Hematopoietic multipotent progenitor cell (in vitro differentiated cells): ENCODE measurements around the gene TMBIM1. TPM values are rescaled to one million over a fixed set of nuclear protein-coding genes. Genes with fewer than 3 reads are reported as not detected.

Experiments used
- DNase-seq, 3 donors: peaks; one replicate each; pipeline ENCODE4 v3.0.0-alpha.2; 2011 to 2015; ENCODE audit warnings: low read depth in 2 of 3, low spot score in 2 of 3
- total RNA-seq: library from RNA; depleted of rRNA; stranded (reverse); fragments of >200 nt; gene quantifications from one replicate; pipeline ENCODE4 v1.2.3, GENCODE V29; 2012

TMBIM1 gene
- total RNA-seq: 167 TPM

GRCh38 chr2:218292048-218293014 lies at the start of gene TMBIM1:
TMBIM1 (minus strand) TSS chr2:218292503; CDS start chr2:218282141, 10,362 bp downstream.
- peak; percentile 76 to 83 (median 79) for DNase-seq

- no peak for DNase-seq
Measured at GRCh38 chr2:218341381-218341780, 49.1 kb upstream of the TMBIM1 start.

- DNase-seq: no peak
Measured at GRCh38 chr2:218340656-218341055, 48.4 kb upstream of the TMBIM1 start.

DNA sequence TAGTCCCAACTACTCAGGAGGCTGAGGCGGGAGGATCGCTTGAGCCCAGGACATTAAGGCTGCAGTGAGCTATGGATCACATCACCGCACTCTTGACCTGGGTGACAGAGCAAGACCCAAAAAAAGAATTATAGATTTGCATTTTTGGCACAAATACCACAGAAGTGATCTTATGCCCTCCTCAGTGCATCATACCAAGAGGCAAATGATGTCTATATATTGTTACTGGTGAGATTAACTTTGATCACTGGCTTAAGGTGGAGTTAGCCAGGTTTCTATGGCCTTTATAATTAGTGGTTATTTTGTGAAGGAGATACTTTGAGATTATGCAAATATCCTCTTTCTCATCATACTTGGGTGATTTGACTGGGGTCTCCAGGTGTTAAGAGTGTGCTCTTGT lies 42.2 kb upstream of the TMBIM1 start:
- no peak for DNase-seq

GRCh38 chr2:218332920-218333645 lies 40.8 kb upstream of the TMBIM1 start:
- peak in 2 of 3 donors; percentile 82 to 90 for DNase-seq

- DNase-seq: peak in 1 of 3 donors; percentile 25
Measured at GRCh38 chr2:218332288-218332687, 40.0 kb upstream of the TMBIM1 start.

GRCh38 chr2:218331745-218332144 lies 39.4 kb upstream of the TMBIM1 start:
- DNase-seq: no peak

DNA sequence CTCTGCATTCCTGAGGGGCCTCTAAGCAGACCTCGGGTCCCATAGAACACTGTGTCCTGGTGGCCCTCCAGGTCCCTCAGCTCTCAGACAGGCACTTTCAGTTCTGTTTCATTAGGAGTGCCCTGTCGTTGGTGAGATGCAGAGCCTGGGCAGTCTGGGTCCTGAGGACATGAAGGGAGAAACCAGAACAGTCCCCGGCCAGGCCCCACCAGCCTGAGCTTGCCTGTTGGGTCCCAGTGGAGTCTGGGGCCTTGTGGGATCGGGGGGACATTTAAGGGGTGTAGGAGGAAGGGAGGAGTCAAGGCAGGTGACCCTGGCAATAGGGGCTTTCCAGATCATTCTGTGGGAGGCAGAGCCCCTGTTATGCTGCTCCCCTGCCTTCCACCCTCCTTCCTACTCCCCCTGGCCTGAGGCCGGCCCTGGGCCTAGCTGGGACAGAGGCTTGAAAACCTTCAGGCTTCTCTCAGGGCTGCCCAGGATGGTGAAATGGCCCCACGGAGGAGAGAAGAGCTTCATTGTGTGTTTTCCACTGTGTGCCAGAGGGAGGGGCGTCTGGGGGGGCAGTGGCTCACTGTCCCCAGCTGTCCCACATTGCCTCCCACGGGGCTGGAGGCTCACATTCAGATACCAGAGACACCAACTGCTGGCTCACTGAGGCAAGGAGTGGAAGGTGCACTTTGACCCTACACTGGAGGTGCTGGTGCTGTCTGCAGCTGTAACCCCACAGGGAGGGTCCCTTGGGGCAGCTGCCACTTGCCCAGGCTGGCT lies 37.7 kb upstream of the TMBIM1 start:
- peak in 2 of 3 donors; percentile 20 to 32 for DNase-seq

DNA sequence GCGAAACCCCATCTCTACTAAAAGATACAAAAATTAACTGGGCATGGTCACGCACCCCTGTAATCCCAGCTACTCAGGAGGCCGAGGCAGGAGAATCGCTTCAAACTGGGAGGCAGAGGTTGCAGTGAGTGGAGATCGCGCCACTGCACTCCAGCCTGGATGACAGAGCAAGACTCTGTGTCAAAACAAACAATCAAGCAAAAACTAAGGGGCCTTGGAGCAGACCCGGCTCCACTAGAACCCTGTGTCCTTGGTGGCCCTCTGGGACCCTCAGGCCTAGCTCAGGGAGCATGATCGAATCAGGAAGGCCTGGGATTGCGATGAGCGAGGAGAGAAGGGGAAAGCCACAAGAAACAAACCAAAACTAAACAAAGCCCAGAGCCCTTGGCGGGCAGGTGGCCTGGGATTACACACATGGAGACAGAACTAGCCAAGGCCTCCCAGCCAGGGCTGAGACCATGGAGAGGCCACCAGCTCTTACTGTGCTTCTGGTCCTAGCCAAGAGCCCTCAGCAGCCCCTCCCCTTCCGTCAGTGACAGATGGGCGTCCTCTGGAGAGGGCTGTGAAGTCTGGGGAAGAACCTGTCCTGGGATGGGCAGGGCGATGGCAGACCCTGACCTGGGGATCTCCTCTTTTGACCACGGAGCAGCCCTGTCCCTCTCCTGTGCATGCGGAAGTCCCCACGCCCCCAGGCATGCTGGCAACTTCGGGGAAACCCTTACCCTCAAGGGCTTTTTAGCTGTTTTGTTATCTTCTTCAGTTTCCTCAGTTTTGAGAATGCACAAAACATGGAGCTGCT lies 36.9 kb upstream of the TMBIM1 start:
- peak in 2 of 3 donors; percentile 18 to 23 for DNase-seq

DNA sequence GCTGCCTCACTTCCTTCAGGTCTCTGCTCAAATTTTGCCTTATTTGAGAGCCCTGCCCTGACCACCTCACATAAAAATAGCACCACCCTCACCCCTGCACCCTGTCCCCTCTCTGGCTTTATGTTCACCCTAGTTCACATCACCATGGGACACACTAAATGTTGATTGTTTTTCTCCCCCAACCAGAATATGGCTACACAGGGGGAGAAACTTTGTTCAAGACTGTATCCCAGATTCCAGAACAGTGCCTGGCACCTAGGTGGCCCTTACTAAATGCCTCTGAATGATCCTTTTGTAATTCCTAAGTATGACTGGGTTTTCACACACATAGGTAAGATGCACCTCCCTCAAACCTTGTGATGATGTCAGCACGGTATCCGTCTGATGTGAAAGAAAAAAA lies 36.0 kb upstream of the TMBIM1 start:
- no peak for DNase-seq

DNA sequence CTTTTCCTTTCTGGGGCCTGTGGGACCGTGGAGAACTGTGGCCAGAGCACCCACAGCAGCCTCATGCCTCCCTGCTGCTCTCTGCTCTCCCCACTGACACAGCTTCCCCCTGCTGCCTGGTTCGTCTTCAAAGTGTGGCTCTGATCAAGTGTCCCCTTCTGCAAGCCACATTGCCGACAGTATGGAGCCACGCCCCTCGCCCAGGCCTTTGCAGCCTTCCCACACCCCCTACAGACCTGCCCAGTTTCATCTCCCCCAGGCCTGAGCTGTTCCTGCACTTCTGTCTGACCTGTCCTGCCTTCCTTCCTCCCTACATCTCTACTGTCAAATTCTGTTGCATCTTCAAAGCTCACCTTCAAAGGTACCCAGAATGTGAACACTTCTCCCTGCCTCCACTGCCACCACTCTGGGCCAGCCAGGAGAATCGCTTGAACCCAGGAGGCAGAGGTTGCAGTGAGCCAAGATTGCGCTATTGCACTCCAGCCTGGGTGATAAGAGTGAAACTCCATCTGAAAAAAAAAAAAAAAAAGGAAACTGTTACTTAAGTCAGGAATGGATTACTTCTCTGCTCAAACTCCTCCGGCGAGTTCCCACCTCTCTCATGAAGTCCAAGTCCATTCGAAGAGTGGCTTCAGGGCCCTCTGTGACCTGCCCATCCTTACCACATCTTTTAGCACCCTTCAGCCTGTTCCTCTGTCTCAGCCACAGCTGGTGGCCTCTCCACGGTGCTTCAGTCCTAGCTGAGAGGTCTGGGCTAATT lies 35.3 kb upstream of the TMBIM1 start:
- DNase-seq: peak in 1 of 3 donors; percentile 14

- no peak for DNase-seq
Measured at GRCh38 chr2:218326315-218326714, 34.0 kb upstream of the TMBIM1 start.

- no peak for DNase-seq
Measured at GRCh38 chr2:218325566-218326160, 33.4 kb upstream of the TMBIM1 start.

DNA sequence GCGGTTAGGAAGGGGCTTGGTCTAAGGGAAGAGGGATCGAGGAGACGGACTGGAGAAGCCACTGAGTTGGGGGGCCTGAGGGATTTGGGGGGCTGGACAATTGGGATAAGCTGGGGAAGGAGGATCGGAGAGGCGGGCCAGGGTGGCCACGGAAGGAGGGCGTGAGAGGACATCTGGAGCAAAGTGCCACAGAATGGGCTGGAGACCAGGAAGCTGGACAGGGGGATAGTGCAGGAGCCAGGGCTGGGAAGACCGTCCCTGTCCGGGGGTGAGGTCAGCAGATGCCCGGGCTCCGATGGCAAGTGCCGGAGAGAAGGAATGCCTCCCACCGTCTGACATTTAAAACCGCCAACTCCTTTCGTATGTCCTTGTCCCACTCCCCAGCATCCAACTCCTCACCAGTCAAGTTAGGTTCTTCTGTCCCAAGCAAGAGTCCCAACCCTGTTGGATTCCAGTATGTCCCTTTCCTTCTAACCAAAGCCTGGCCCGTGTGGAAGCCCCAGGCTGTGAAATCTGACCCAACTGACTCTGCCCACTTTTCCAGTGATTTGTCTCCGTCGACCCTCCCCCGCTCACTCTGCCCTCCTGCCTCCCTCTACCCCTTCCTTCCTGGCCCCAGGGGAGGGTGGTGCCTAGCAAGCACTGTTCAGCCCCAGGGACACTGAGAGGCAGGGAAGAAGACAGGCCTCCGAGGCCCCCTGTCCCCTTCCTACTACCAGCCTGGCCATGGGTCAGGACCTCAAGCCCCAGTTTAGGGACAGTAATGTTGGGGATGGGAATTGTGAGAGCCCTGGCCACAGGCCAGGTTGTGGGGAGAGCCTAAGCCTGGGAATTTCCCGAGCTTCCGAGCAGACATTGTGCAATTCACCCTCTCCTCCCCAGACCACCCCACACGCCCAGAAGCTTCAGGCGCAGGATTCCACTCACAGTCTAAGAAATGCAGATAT lies 31.5 kb upstream of the TMBIM1 start:
- peak in 1 of 3 donors; percentile 29 for DNase-seq

DNA sequence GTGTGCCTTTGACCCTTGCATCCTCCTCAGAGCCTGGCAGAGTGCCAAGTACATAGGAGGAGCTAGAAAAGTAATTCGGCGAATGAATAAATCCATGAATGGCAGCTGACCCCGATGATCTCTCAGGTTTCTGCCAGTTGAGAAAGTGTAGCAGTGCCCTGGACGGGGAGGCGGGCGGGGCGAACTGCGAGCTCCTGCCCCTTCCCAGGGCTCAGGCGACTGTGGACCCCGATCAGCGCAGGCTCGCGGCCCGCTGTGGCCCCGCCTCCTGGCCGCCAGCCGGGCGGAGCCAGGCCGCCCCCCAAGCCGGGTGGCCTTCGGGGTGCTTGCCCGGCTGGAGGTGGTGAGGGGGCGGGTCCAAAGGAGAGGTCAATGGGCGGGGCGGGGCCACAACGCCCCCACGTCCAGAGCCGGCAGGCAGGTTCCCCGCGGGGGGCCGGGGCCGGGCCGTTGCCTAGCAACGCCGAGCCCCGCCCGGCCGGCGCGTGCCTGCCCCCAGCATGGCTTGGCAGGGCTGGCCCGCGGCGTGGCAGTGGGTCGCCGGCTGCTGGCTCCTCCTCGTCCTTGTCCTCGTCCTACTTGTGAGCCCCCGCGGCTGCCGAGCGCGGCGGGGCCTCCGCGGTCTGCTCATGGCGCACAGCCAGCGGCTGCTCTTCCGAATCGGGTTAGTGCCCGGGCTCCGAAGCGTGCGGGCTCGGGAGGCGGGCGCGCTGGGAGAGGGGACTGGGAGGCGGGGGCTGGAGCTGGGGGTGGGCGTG lies 30.6 kb upstream of the TMBIM1 start:
- peak in 2 of 3 donors; percentile 82 to 85 for DNase-seq

- DNase-seq: no peak
Measured at GRCh38 chr2:218320704-218321336, 28.5 kb upstream of the TMBIM1 start.
